ENCODE measurements around the gene CFAP92. TPM values are rescaled to one million over a fixed set of nuclear protein-coding genes. Genes with fewer than 3 reads are reported as not detected.

The CFAP92 gene
- total RNA-seq, 3 donors from 2014 or later = 0.66 to 1.4 (median 1.3) TPM

DNA sequence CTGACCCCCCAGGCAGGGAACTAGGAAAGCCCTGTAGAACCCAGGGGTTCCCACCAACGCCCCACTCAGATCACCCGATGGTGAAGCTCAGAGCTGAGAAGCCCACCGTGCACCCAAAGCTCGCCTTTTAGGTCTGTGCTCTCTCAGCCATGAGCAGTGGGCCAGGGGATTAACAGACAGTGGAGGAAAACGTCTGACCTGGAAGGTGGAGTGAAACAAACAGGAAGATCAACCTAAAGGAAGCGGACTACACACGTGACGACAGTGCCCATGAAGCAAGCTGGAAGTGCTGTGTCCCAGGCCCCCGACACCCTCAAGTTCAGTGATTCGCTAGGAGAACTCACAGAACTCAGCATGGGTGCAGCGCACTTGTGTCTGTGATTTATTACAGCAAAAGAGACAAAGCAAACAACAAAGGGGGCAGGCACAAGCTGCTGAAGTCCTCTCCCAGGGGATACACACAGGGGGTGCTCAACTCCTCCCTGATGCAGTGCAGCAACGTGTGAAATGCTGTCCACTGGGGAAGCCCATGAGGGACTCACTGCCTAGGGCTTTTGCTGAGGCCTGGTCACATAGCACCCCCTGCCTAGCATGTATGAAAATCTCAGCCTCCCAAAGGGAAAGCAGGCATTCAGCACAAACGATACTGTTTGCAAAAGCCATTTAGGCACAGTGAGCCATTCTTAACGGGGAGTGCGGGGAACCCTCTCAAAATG is 43.5 kb downstream of the CFAP92 start:
- no peak overlapping the region for H3K27ac ChIP-seq
- TF ChIP-seq POLR2AphosphoS5 (IDR thresholded peaks at IDR 0.05) = no peak
- TF ChIP-seq POLR2A (IDR thresholded peaks at IDR 0.05) = no peak
- TF ChIP-seq, protein P1, sequence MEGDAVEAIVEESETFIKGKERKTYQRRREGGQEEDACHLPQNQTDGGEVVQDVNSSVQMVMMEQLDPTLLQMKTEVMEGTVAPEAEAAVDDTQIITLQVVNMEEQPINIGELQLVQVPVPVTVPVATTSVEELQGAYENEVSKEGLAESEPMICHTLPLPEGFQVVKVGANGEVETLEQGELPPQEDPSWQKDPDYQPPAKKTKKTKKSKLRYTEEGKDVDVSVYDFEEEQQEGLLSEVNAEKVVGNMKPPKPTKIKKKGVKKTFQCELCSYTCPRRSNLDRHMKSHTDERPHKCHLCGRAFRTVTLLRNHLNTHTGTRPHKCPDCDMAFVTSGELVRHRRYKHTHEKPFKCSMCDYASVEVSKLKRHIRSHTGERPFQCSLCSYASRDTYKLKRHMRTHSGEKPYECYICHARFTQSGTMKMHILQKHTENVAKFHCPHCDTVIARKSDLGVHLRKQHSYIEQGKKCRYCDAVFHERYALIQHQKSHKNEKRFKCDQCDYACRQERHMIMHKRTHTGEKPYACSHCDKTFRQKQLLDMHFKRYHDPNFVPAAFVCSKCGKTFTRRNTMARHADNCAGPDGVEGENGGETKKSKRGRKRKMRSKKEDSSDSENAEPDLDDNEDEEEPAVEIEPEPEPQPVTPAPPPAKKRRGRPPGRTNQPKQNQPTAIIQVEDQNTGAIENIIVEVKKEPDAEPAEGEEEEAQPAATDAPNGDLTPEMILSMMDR (IDR thresholded peaks at IDR 0.05) = no peak
- H3K9me3 ChIP-seq = no peaks in the 10 kb centered on the region
- no peaks in the 10 kb centered on the region for H3K4me1 ChIP-seq
- no peaks in the 10 kb centered on the region for H3K27me3 ChIP-seq
- no peak overlapping the region for H3K4me3 ChIP-seq
- DNase-seq (ENCODE audit: low spot score in 2 of 2) = no peak
- intact Hi-C loops (cut with DNase I; ENCODE audit: low total_unique reads) = no loop called here
- H3K36me3 ChIP-seq = no peaks in the 10 kb centered on the region

DNA sequence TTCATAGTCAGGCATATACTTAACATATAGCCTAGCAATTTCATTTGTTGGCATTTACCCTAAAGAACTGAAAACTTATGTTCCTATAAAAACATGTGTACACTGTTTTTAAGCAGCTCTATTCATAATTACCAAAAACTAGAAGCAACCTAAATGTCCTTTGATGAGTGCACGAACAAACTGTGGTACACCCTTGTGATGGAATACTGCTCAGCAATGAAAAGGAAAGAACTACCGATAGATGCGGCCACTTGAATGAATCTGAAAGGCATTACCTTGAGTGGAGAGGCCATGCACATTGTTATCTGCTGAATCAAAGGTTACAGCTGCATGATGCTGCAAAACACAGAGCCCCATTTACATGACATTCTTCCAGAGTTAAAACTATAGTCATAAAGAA is 44.7 kb downstream of the CFAP92 start:
- no peaks in the 10 kb centered on the region for H3K36me3 ChIP-seq
- TF ChIP-seq POLR2AphosphoS5 (IDR thresholded peaks at IDR 0.05) = no peak
- TF ChIP-seq POLR2A (IDR thresholded peaks at IDR 0.05) = no peak
- TF ChIP-seq, protein P1 (IDR thresholded peaks at IDR 0.05) = no peak
- no peaks in the 10 kb centered on the region for H3K4me1 ChIP-seq
- no peaks in the 10 kb centered on the region for H3K9me3 ChIP-seq
- no peaks in the 10 kb centered on the region for H3K27me3 ChIP-seq
- no peak overlapping the region for H3K4me3 ChIP-seq
- intact Hi-C loops (cut with DNase I; ENCODE audit: low total_unique reads) = no loop called here
- no peak overlapping the region for H3K27ac ChIP-seq
- no peak for DNase-seq (ENCODE audit: low spot score in 2 of 2)

DNA sequence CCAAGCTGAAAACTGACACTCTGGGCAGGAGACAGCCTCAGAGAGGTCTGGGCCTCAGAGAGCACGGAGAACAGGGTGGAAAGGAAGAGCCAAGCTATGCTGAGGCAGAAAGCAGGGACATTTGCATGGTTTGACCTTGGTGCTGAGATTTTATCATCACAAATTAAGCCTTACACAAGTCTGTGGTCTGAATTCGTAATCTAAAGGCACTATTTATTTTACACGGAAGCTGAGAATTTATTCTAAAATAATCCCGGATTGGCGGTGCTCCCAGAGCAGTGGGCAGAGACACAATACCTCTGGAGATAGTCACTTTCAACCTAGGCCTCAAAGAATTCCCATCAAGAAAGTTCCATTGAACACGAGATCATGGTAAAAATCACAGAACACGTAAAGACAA is 47.5 kb downstream of the CFAP92 start:
- Histone ChIP-seq H3K36me3 (no peaks in the 10 kb centered on the region), H3K4me1 (no peaks in the 10 kb centered on the region), H3K9me3 (no peaks in the 10 kb centered on the region), H3K4me3 (no peak overlapping the region), H3K27me3 (no peaks in the 10 kb centered on the region), H3K27ac (peak overlapping the region in 1 of 2 donors; percentile 48)
- DNase-seq (ENCODE audit: low spot score in 2 of 2) = no peak
- intact Hi-C loops (cut with DNase I; ENCODE audit: low total_unique reads) = no loop called here
- TF ChIP-seq POLR2A (IDR thresholded peaks at IDR 0.05) = no peak
- TF ChIP-seq, protein P1 (IDR thresholded peaks at IDR 0.05) = no peak
- no peak for TF ChIP-seq POLR2AphosphoS5 (IDR thresholded peaks at IDR 0.05)

GRCh38 chr3:128945878-128946175 is 48.0 kb downstream of the CFAP92 start:
- H3K4me3 ChIP-seq = no peak overlapping the region
- H3K27me3 ChIP-seq = no peaks in the 10 kb centered on the region
- TF ChIP-seq, protein P1 (IDR thresholded peaks at IDR 0.05) = no peak
- TF ChIP-seq POLR2AphosphoS5 (IDR thresholded peaks at IDR 0.05) (no peak), POLR2A (IDR thresholded peaks at IDR 0.05) (no peak)
- H3K36me3 ChIP-seq = no peaks in the 10 kb centered on the region
- H3K9me3 ChIP-seq = no peaks in the 10 kb centered on the region
- intact Hi-C loops (cut with DNase I; ENCODE audit: low total_unique reads) = no loop called here
- no peaks in the 10 kb centered on the region for H3K4me1 ChIP-seq
- no peak for DNase-seq (ENCODE audit: low spot score in 2 of 2)
- no peak overlapping the region for H3K27ac ChIP-seq

GRCh38 chr3:128945041-128945877 is 48.6 kb downstream of the CFAP92 start:
- no peak for DNase-seq (ENCODE audit: low spot score in 2 of 2)

More at GRCh38 chr3:128945041-128945877, 48.6 kb downstream of the CFAP92 start:
- no peak overlapping the region for H3K4me3 ChIP-seq
- TF ChIP-seq POLR2AphosphoS5 (IDR thresholded peaks at IDR 0.05) (no peak), POLR2A (IDR thresholded peaks at IDR 0.05) (no peak)
- TF ChIP-seq, protein P1 (IDR thresholded peaks at IDR 0.05) = no peak
- no peaks in the 10 kb centered on the region for H3K36me3 ChIP-seq
- no peak overlapping the region for H3K27ac ChIP-seq
- H3K27me3 ChIP-seq = no peaks in the 10 kb centered on the region
- no peaks in the 10 kb centered on the region for H3K9me3 ChIP-seq
- H3K4me1 ChIP-seq = no peaks in the 10 kb centered on the region
- intact Hi-C loops (cut with DNase I; ENCODE audit: low total_unique reads) = no loop called here

Data from breast epithelium (tissue), 4 donors.